HEK293 (cell line): Measurements from ENCODE around the gene RPS26.

Experiments used
- CTCF ChIA-PET: fragments of 350-600 bp; formaldehyde crosslinking; extraction: SDS; loops from one replicate; lab custom pipeline; 2021; ENCODE audit warnings: antibody characterized with exemption; lab: Yijun Ruan, JAX
- POLR2A ChIA-PET: fragments of 300-600 bp; formaldehyde crosslinking; extraction: SDS; loops from one replicate; lab custom pipeline; 2020; ENCODE audit warnings: antibody characterized with exemption, inconsistent platforms; lab: Yijun Ruan, JAX
- H3K27ac ChIP-seq: fragments of 200-500 bp; sonication (Bioruptor generic); 2 replicates; pipeline ENCODE4 v1.5.1; 2014; ENCODE audit warnings: low read depth, low read length, control low read depth, inconsistent platforms; ENCODE audit errors: extremely low read depth
- H3K36me3 ChIP-seq, 2 experiments: fragments of 200-500 bp in 1 of 2; sonication (Bioruptor generic) in 1 of 2; 1 replicate in 1 of 2; 2 replicates in 1 of 2; pipeline ENCODE4 v1.5.1; 2014 to 2017; ENCODE audit warnings: inconsistent platforms in 2 of 2, low read length in 2 of 2; ENCODE audit not compliant: control insufficient read depth in 2 of 2, insufficient read depth in 1 of 2
- H3K4me1 ChIP-seq: fragments of 200-500 bp; sonication (Bioruptor generic); 2 replicates; pipeline ENCODE4 v1.5.1; 2014; ENCODE audit warnings: mild to moderate bottlenecking, low read length, inconsistent platforms; ENCODE audit not compliant: control insufficient read depth, insufficient read depth
- H3K4me3 ChIP-seq: 2 replicates; pipeline ENCODE4 v1.5.1; 2011; ENCODE audit warnings: low read depth, mild to moderate bottlenecking, control low read depth, low read length, moderate library complexity
- H3K9me3 ChIP-seq: fragments of 200-500 bp; sonication (Bioruptor generic); 2 replicates; pipeline ENCODE4 v1.5.1; 2014; ENCODE audit warnings: low read depth, low read length, inconsistent platforms; ENCODE audit not compliant: control insufficient read depth, insufficient read depth
- ATF2 ChIP-seq: fragments of 450-650 bp; formaldehyde crosslinking; IDR thresholded peaks from 2 replicates; pipeline ENCODE4 v1.5.1; 2016; ENCODE audit warnings: missing biosample characterization, missing genetic modification characterization, low read depth
- KLF10 ChIP-seq: fragments of 450-650 bp; IDR thresholded peaks from 2 replicates; pipeline ENCODE4 v1.5.1; 2018; ENCODE audit warnings: missing biosample characterization, mild to moderate bottlenecking, missing genetic modification characterization
- SP7 ChIP-seq: fragments of 450-650 bp; formaldehyde crosslinking; IDR thresholded peaks from 2 replicates; pipeline ENCODE4 v1.5.1; 2016; ENCODE audit warnings: missing biosample characterization, missing genetic modification characterization
- ZBTB48 ChIP-seq: fragments of 450-650 bp; formaldehyde crosslinking; IDR thresholded peaks from 2 replicates; pipeline ENCODE4 v1.5.1; 2016; ENCODE audit warnings: missing biosample characterization, missing genetic modification characterization
- ZFP41 ChIP-seq: fragments of 450-650 bp; formaldehyde crosslinking; IDR thresholded peaks from 2 replicates; pipeline ENCODE4 v1.5.1; 2016; ENCODE audit warnings: missing biosample characterization, missing genetic modification characterization, borderline replicate concordance
- ZFP69B ChIP-seq: fragments of 450-650 bp; formaldehyde crosslinking; IDR thresholded peaks from 2 replicates; pipeline ENCODE4 v1.5.1; 2016; ENCODE audit warnings: missing biosample characterization, missing genetic modification characterization
- ZNF114 ChIP-seq: fragments of 450-650 bp; formaldehyde crosslinking; IDR thresholded peaks from 2 replicates; pipeline ENCODE4 v1.5.0; 2017; ENCODE audit warnings: missing biosample characterization, missing genetic modification characterization
- ZNF132 ChIP-seq: fragments of 450-650 bp; formaldehyde crosslinking; IDR thresholded peaks from 2 replicates; pipeline ENCODE4 v1.5.1; 2017; ENCODE audit warnings: missing biosample characterization, missing genetic modification characterization, borderline replicate concordance
- ZNF155 ChIP-seq: fragments of 450-650 bp; formaldehyde crosslinking; IDR thresholded peaks from 2 replicates; pipeline ENCODE4 v1.5.1; 2016; ENCODE audit warnings: missing biosample characterization, missing genetic modification characterization
- ZNF157 ChIP-seq: fragments of 450-650 bp; formaldehyde crosslinking; IDR thresholded peaks from 2 replicates; pipeline ENCODE4 v1.5.1; 2016; ENCODE audit warnings: missing biosample characterization, missing genetic modification characterization
- ZNF292 ChIP-seq: fragments of 450-650 bp; formaldehyde crosslinking; IDR thresholded peaks from 2 replicates; pipeline ENCODE4 v1.5.1; 2016; ENCODE audit warnings: low read depth, missing biosample characterization, missing genetic modification characterization, borderline replicate concordance
- ZNF391 ChIP-seq: fragments of 450-650 bp; formaldehyde crosslinking; IDR thresholded peaks from 2 replicates; pipeline ENCODE4 v1.5.1; 2016; ENCODE audit warnings: low read depth, missing biosample characterization, missing genetic modification characterization, borderline replicate concordance
- ZNF626 ChIP-seq: fragments of 450-650 bp; sonication (Bioruptor Pico); formaldehyde crosslinking; IDR thresholded peaks from 2 replicates; pipeline ENCODE4 v1.5.1; 2018; ENCODE audit warnings: missing biosample characterization, missing genetic modification characterization, inconsistent platforms
- ZNF670 ChIP-seq: fragments of 450-650 bp; formaldehyde crosslinking; IDR thresholded peaks from 2 replicates; pipeline ENCODE4 v1.5.1; 2016; ENCODE audit warnings: missing biosample characterization, missing genetic modification characterization, low read depth
- ZNF704 ChIP-seq: fragments of 450-650 bp; formaldehyde crosslinking; IDR thresholded peaks from 2 replicates; pipeline ENCODE4 v1.5.1; 2016; ENCODE audit warnings: missing biosample characterization, missing genetic modification characterization
- ZNF830 ChIP-seq: fragments of 450-650 bp; IDR thresholded peaks from 2 replicates; pipeline ENCODE4 v1.5.0; 2018; ENCODE audit warnings: missing biosample characterization, missing genetic modification characterization, low read depth, mild to moderate bottlenecking, moderate library complexity
- ZSCAN5A ChIP-seq: fragments of 450-650 bp; formaldehyde crosslinking; IDR thresholded peaks from 2 replicates; pipeline ENCODE4 v1.5.1; 2016; ENCODE audit warnings: missing biosample characterization, missing genetic modification characterization
- TF ChIP-seq, protein P1 (sequence below): fragments of 450-650 bp; formaldehyde crosslinking; IDR thresholded peaks from 2 replicates; pipeline ENCODE4 v1.5.1; 2016; ENCODE audit warnings: missing biosample characterization, missing genetic modification characterization

Gene RPS26

GRCh38 chr12:56017181-56017580 lies 24.5 kb upstream of the RPS26 start (continued):
- no peak for TF ChIP-seq ZNF704 (tag by site-specific recombination)
- no peak for TF ChIP-seq SP7 (tag by site-specific recombination)
- no peak for TF ChIP-seq KLF10 (tag by site-specific recombination)
- TF ChIP-seq ZNF157 (tag by site-specific recombination), result no peak
- no peak for TF ChIP-seq ZNF132
- no peak for TF ChIP-seq ZNF292

DNA sequence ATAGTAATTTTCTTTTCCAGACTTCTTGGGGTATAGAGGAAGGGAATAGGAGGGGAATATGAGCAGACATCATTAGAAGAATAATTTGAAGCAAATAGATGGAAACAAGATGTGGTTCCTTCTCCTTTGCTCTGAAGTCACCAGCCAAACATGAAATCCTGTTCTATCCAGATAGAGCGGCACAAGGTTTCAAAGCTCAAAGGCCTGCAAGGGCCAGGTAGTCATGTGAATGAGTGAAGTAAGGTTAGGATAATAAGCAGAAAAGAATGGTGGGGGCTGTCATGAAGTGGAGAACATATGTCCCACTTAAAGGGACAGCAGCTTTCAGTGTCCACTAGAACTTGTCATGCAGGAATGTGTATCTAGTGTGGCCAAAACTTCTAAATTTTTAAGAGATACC lies 23.4 kb upstream of the RPS26 start:
- no peak overlapping the region for H3K4me3 ChIP-seq
- H3K36me3 ChIP-seq, result peaks cover 0 to 7% of the 10 kb centered on the region in 2 experiments; a peak in 1 of 3 replicates
- CTCF ChIA-PET, result interaction anchor here (0.7 kb wide), 1 partner anchor 26 kb away, joined by 3 read pairs; no protein-coding TSS in a partner anchor
- TF ChIP-seq ATF2 (tag by site-specific recombination) (no peak), ZNF626 (tag by site-specific recombination) (no peak), ZNF391 (tag by site-specific recombination) (no peak), ZFP69B (tag by site-specific recombination) (no peak), ZFP41 (tag by site-specific recombination) (no peak), ZNF114 (no peak), ZNF670 (tag by site-specific recombination) (no peak), ZSCAN5A (tag by site-specific recombination) (no peak), ZNF830 (tag by site-specific recombination) (no peak)
- TF ChIP-seq, protein P1, sequence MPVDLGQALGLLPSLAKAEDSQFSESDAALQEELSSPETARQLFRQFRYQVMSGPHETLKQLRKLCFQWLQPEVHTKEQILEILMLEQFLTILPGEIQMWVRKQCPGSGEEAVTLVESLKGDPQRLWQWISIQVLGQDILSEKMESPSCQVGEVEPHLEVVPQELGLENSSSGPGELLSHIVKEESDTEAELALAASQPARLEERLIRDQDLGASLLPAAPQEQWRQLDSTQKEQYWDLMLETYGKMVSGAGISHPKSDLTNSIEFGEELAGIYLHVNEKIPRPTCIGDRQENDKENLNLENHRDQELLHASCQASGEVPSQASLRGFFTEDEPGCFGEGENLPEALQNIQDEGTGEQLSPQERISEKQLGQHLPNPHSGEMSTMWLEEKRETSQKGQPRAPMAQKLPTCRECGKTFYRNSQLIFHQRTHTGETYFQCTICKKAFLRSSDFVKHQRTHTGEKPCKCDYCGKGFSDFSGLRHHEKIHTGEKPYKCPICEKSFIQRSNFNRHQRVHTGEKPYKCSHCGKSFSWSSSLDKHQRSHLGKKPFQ (tag by site-specific recombination), result no peak
- no peaks in the 10 kb centered on the region for H3K9me3 ChIP-seq
- no peak overlapping the region for H3K27ac ChIP-seq
- POLR2A ChIA-PET, result interaction anchor here (1.0 kb wide), 1 partner anchor 11 kb away, joined by 3 read pairs; no protein-coding TSS in a partner anchor
- no peaks in the 10 kb centered on the region for H3K4me1 ChIP-seq

DNA sequence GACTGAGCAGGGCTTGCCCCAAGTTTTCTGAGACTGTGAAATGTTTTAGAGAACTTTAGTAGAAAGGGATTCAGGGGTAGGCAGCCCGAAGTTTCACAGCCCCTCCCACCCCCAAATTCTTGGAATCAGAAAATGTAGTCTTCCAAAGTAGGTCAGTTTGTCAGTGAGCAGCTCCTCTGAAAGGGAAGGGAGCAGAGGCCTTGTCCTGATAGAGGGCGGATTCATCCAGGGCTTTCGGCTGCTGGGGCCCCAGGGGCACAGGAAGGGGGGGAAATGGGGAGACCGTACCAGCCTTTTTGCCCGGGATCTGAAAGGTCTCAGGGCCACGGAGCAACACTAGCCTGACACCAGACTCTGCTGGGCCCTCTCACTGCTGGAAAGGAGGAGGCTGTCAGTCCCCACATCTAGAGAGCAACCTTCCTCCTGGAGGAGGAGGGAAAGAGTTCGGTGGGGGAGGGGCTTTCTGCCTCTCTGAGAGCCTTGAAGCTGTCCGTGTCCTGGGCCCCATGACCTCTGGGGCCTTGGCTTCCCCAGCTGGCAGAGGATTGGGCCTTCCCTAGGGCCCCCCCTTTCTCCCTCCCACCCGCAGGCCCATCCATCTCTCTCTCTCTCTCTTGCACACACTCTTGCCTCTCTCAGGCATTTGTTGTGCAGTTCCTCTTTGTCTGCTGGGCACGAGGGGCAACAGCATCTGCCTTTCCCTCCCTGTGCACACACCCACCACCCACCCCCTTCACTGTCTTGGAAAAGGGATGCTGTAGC lies 21.1 kb upstream of the RPS26 start, which contains the start of gene IKZF4:
IKZF4 (plus strand) TSS at position 621 of the 762 bp plus-strand sequence. CDS start 451 bp downstream, outside the sequence.
- peaks cover 0 to 11% of the 10 kb centered on the region in 2 experiments; a peak in 1 of 3 replicates for H3K36me3 ChIP-seq
- ChIA-PET CTCF (interaction anchor here (0.9 to 1.8 kb wide), 2 partner anchors 9 to 80 kb away, joined by 3 to 4 read pairs; no protein-coding TSS in a partner anchor), POLR2A (no interaction called here)
- H3K4me3 ChIP-seq, result no peak within 1 kb of the TSS
- no peak for TF ChIP-seq ZNF155 (tag by site-specific recombination)
- no peak for TF ChIP-seq ZBTB48 (tag by site-specific recombination)
- H3K27ac ChIP-seq, result no peak within 1 kb of the TSS
- no peaks in the 10 kb centered on the region for H3K9me3 ChIP-seq
- no peaks in the 10 kb centered on the region for H3K4me1 ChIP-seq
